ENCODE results near the gene EML6.

Gene EML6

GRCh38 chr2:54708584-54709335, 14.7 kb upstream of the EML6 start:
- no peak for DNase-seq

GRCh38 chr2:54709336-54709809, 14.1 kb upstream of the EML6 start:
- DNase-seq = no peak

DNA sequence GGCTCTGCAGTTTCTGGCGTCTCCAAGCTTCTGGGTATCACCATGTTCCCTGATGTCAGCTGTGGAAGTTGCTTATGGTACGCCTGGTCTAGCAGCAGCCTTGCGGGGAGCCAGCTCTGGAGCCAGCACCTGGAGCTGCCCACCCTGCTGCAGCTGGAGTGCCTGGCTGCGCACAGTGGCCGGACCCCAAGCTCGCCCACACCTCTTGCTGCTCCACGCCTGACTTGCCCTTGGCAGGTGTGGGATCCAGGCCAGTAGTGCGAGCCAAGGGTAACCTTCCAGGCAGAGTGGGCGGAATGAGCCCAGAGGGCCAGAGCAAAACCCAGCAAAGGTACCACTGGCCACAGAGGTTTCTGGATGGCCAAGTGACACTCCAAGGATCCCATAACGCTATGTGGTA, 13.2 kb upstream of the EML6 start:
- no peak for DNase-seq

DNA sequence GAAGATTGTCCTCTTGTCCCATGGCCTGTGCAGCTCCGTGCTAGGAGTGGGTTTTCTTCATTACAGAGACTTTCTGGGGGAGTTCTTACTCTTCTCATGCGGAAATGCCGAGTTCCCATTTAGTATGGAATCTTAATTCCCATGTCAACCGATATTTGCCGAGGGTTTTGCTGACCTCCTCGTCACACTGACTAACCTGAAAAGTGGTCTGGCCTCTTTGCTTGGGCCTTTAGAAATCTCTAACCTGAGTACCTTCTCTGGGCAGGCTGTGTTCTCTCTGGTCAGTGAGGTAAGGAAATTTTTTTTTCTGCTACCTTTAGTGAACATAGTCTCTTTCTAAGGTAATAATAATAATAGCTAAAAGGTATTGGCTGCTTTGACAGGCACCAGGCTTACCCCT, 10.9 kb upstream of the EML6 start:
- no peak for DNase-seq

- DNase-seq = no peak
Measured at GRCh38 chr2:54714996-54715395, 8.5 kb upstream of the EML6 start.

DNA sequence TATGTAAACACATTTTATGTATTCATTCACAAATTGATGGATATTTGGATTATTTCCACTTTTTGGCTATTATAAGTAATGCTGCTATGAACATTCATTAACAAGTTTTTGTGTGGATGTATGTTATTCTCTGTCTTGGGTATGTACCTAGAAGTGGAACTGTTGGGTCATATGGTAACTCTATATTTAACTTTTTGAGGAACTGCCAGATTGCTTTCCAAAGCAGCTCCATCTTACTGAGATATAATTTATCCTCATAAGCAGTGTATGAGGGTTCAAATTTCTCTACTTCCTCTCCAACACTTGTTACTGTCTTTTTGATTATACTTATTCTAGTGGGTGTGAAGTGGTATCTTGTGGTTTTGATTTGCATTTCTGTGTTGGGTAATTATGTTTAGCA, 7.1 kb upstream of the EML6 start:
- no peak for DNase-seq

GRCh38 chr2:54720563-54720962, 2.9 kb upstream of the EML6 start:
- no peak for DNase-seq

DNA sequence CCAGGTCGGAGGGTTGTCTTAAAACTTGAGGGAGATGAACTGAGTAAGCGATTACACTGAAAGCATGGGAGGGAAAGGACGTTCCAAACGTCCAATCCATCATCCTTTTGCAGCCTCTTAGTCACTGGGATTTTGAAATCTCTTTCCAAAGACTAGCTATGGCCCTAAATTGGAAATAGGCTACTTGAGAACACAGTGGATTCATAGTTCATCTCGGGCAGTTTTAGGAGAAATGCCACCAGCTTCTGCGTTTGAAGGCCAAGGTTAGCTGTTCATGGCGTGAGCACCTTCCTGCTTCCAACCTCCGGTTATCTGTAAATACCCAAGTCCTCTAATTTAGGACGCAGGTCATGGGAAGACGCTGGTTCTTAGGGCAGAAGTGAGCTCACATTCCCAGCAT, 821 bp upstream of the EML6 start:
- DNase-seq = no peak

- no peak for DNase-seq
Measured at GRCh38 chr2:54723996-54724559, 616 bp downstream of the EML6 start.

DNA sequence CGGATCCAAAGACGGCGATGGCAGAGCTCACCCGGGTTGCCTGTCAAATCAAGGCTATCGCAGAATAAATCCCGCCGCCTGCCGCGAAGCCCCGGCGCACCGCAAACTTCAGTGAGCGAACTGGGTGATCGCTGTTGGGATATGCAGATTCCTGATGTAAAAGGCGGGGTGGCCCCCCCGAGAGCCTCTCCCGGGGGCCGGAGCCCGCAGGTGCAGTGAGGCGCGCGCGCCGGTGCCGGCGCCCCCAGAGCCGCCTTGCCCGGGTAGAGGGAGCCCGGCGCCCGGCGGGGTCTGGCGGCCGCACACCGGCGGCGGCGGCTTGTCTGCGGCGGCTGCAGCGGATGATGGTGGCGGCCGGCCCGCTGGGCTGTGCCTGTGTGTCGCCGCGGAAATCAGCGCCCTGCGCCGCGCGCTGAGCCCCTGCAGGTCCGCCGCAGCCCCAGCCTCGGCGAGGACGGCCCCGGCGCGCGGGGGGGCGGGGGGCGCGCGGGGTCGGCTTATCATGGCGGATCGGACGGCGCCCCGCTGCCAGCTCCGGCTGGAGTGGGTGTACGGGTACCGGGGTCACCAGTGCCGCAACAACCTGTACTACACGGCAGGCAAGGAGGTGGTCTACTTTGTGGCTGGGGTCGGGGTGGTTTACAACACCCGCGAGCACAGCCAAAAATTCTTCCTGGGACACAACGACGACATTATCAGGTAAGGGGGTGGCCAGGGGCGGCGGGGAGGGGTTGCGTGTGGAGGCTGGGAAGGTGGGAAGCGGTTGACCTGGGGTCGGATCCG, 1.3 kb downstream of the EML6 start:
- no peak for DNase-seq

DNA sequence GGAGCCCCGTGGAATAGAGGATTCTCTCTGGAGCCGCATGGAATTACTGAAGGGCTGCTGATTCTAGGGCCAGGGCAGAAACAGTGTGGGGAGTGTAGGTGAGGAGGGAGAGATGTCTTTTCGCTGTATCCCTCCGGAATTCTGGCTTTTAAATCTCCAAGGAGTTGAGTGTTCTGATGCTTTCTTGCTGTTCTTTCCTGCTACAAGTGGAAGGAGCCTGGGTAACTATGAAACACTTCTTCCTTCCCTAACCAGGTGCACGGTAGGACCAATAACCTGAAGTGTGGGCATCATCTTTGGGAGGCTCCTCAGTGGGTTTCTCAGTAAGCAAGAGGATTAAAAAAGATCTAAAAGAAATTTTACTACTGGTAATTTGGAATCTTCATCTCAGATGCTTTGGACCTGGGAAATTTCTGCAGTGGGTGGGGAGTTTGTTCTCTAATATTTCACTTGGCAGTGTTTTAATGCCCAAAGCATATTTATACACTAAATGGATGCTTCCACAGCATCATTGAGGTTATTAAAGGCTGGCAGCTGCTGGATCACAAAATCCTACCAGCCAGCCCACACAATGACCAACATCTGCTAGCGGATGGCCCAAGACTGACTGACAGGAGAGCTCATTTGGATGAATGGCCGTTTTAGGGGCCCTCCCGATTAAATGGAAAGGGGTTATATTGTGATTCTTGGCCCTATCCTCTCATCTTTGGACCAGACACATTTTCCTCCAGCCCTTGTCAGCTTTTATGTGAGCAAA, 2.1 kb downstream of the EML6 start:
- no peak for DNase-seq

DNA sequence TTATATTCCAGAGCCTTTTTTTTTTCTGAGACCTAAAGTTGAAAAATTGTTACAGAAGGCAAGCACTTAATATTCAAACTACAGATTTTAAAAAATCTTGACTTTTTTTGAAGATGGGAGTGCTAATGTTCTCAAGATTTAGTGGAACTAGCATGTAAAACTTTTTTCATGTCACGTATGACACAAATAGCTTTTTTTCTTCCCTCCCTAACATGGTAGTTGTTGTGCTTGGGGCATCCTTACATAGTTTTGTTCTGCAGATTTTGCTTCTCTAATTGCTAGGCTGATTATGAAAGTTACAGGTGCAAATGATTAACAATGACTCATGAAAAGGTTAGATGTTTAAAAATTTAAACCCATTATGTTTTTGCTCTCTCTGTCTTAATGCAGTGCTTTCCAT, 3.0 kb downstream of the EML6 start:
- no peak for DNase-seq

GRCh38 chr2:54726940-54727339, 3.5 kb downstream of the EML6 start:
- DNase-seq = no peak

DNA sequence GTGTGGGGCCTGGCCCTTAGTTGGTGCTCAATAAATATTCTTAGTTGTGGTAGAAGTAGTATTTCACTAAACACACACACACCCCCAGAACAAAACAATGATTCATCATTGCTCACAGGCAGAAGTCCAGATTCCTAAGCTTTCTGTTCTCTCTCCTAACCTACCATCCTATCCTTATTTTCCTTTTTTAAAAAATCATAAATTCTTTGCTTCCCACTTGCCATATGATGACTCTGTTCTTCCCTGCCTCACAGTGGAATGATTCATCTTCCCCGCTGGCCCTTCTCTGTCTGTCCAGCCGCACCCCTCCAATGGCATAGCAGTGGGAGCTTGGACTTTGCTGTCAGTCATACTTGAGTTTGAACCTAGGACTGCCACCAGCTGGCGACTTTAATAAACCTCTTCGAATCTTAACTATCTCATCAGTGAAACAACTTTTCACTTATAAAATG, 5.2 kb downstream of the EML6 start:
- no peak for DNase-seq

DNA sequence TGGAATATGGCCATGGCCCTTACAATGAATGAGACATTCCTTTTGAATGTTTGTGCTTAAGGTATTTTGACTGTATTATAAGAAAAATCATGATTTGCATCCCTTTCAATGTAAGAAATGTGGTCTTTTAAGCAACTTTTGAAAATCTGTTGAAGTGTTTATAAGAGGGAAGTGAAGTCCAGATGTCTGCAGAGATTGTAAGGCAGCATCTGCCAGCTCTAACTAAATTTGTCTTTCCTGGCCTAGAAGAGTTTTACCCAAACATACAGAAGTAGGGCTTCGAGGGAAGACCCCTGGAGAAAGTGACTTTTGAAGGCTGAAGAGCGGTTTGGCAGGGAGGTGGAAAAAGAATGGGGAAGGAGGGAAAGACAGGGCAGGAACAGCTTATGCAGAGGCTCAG, 12.2 kb downstream of the EML6 start:
- no peak for DNase-seq

DNA sequence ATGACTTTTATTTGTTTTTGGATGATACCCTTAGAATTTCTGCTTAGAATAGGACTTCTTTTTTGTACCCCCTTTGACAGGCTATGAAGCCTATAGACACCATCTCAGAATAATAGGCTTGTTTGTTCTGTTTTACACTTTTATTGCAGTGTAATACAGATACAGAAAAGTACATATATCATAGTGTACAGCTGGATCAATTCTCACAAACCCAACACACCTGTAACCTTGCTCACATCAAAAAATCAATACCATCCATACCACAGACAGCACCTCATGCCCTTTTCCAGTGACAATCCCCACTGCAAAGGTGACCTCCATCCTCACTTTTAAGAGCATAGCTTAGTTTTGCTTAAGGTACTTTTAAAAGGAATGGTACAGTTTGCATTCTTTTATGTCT, 14.8 kb downstream of the EML6 start:
- DNase-seq = no peak

GRCh38 chr2:54740333-54740732, 16.9 kb downstream of the EML6 start:
- DNase-seq = no peak

GRCh38 chr2:54741250-54741649, 17.8 kb downstream of the EML6 start:
- no peak for DNase-seq

- no peak for DNase-seq
Measured at GRCh38 chr2:54750040-54750439, 26.6 kb downstream of the EML6 start.

GRCh38 chr2:54752439-54752838, 29.0 kb downstream of the EML6 start:
- DNase-seq = no peak

DNA sequence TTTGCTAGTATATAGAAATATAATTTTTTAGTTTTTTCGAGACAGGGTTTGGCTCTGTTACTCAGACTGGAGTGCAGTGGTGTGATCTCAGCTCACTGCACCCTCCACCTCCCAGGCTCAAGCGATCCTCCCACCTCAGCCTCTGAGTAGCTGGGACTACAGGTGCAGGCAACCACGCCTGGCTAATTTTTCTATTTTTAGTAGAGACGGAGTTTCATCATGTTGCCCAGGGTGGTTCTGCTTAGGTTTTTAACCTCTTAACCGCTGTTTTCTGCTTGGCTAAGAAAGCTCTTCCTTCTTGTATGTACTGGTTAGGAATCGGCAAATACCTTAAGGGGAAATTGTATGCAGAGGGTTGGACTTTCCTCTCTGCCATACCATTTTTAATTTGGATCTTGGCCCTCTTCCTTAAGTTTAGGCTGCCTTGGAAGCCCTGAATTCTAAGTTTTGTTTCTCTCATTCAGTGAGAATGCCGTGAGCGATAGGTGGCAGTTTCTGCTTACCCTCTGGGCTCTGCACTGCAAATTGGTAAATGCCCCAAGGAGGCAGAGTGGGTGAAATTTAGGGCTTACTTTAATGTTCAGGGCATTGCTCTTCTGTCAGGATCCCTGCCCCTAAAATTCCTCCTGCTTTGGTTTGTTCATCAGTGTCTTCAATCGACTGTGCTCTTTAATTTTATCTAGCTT, 32.3 kb downstream of the EML6 start:
- DNase-seq = peak; percentile 22

GRCh38 chr2:54757500-54757899, 34.0 kb downstream of the EML6 start:
- no peak for DNase-seq

- DNase-seq = no peak
Measured at GRCh38 chr2:54758951-54759350, 35.5 kb downstream of the EML6 start.
